Heart left ventricle (tissue), 16 donors: ENCODE data around the gene RCHY1. TPM values are rescaled to one million over a fixed set of nuclear protein-coding genes. Genes with fewer than 3 reads are reported as not detected.
A peak's percentile ranks its signal among the peaks of the same experiment; 100 is the strongest.
"Not testable (repeated sequence)": the region's sequence is repeated elsewhere in the genome, so short reads cannot be mapped to it uniquely, and the experiment has no call there.

Source experiments
- ATAC-seq, 4 donors: fragments of 200-7000 bp; cut with Tn5 transposase; one replicate each; pipeline ENCODE4 v1.9.1; 2020 to 2022; ENCODE audit warnings: moderate library complexity in 4 of 4, mild to moderate bottlenecking in 3 of 4, moderate number of reproducible peaks in 1 of 4
- DNase-seq, 5 donors: peaks; one replicate each; pipeline ENCODE4 v3.0.0-alpha.2; 2020
- H3K27ac ChIP-seq, 12 donors: fragments of 200-600 bp; sonication (generic) in 4 of 12; one replicate each; pipeline versions ENCODE4 v1.5.0 to v1.8.0; 2016 to 2022; ENCODE audit warnings: mild to moderate bottlenecking in 2 of 12
- H3K27me3 ChIP-seq, 9 donors: fragments of 200-600 bp; sonication (generic) in 2 of 9; one replicate each; pipeline versions ENCODE4 v1.5.1 to v1.8.0; 2016 to 2022; ENCODE audit warnings: mild to moderate bottlenecking in 3 of 9
- H3K36me3 ChIP-seq, 9 donors: fragments of 200-600 bp; sonication (generic) in 2 of 9; one replicate each; pipeline versions ENCODE4 v1.5.0 to v1.8.0; 2018 to 2022; ENCODE audit warnings: mild to moderate bottlenecking in 2 of 9
- H3K4me1 ChIP-seq, 12 donors: fragments of 200-600 bp; sonication (generic) in 4 of 12; one replicate each; pipeline versions ENCODE4 v1.5.0 to v1.8.0; 2016 to 2022; ENCODE audit warnings: mild to moderate bottlenecking in 3 of 12
- H3K4me3 ChIP-seq, 12 donors: fragments of 200-600 bp; sonication (generic) in 4 of 12; one replicate each; pipeline versions ENCODE4 v1.5.0 to v1.8.0; 2017 to 2022; ENCODE audit warnings: mild to moderate bottlenecking in 9 of 12, moderate library complexity in 4 of 12
- H3K9me3 ChIP-seq, 12 donors: fragments of 200-600 bp; sonication (generic) in 4 of 12; one replicate each; pipeline versions ENCODE4 v1.5.0 to v1.8.0; 2016 to 2022; ENCODE audit warnings: mild to moderate bottlenecking in 1 of 12
- POLR2A ChIP-seq, 2 donors: fragments of 450-650 bp; IDR thresholded peaks; one replicate each; pipeline ENCODE4 v1.6.1; 2017; ENCODE audit warnings: antibody characterized with exemption in 2 of 2, mild to moderate bottlenecking in 2 of 2, moderate library complexity in 2 of 2
- WGBS, 4 donors: extraction: QIAGEN DNeasy Blood & Tissue Kit in 2 of 4; methylation state at CpG; one replicate each; pipeline versions ENCODE4 v1.1.5 to v1.1.7; 2013 to 2018; 5-methylcytosine and 5-hydroxymethylcytosine counted together
- intact Hi-C, 10 donors: fragments of 100-400 bp; cut with DNase I; formaldehyde crosslinking; loops; one replicate each; pipeline versions ENCODE4 v1.11.1 to v1.14.2; 2022
- polyA plus RNA-seq, 2 donors: library from polyadenylated mRNA; stranded (reverse); fragments of 200-250 nt; gene quantifications; one replicate each; pipeline ENCODE4 v1.2.3, GENCODE V29; 2013
- total RNA-seq, 9 donors: library from RNA; depleted of rRNA in 2 of 9; stranded (reverse); fragments of >200 nt in 2 of 9; fragmentation: NEBNext Ultra II Directional in 3 of 9; extraction: Animal tissue kit (Norgen Biotek cat#: 25700) in 3 of 9; gene quantifications; one replicate each; pipeline versions ENCODE4 v1.1.0 to v1.2.4, GENCODE V29; 2016 to 2023
- TF ChIP-seq, protein P1 (sequence below), 12 donors: fragments of 200-600 bp; sonication (generic) in 4 of 12; IDR thresholded peaks; one replicate each; pipeline versions ENCODE4 v1.5.0 to v1.8.0; 2018 to 2022; ENCODE audit warnings: antibody characterized with exemption in 12 of 12, mild to moderate bottlenecking in 5 of 12
- donor health status: ischemic (EF 13 %, LVEDD 7.1; RV severe dilation, severe dysfunction).
- donor health status: healthy with polysubstance abuse.
- donor health status: DM: no; HTN: yes; CAD: no.
- donor health status: DM: no; HTN: no; CAD: no.
- donor health status: ischemic (EF 25% LVEDD 6.9; RV normal size, moderate dysfunction).
- donor health status: ischemic (EF 25% LVEDD 5.7; RV mildly dilated, moderate dysfunction).
- donor health status: healthy.
- donor health status: DM: yes; HTN: yes; CAD: no.
- donor health status: ischemic (EF 35%, LVEDD 5.7; RV mildly dilated, moderate dysfunction).
- donor health status: nonischemic (EF 11% LVEDD 7.7; RV severe dilation, severe dysfunction).
- donor health status: DM: yes; HTN: yes; CAD: no.
- donor health status: PGD.
- donor health status: ischemic (EF 29% LVEDD 5.4; RV normal size, mild dysfunction).
- donor health status: nonischemic (EF 23%, LVEDD 6.1; RV moderate dilation, normal function).

RCHY1 gene
- total and polyA plus RNA-seq, 11 donors = 17.7 to 54.1 (median 38.4) TPM

DNA sequence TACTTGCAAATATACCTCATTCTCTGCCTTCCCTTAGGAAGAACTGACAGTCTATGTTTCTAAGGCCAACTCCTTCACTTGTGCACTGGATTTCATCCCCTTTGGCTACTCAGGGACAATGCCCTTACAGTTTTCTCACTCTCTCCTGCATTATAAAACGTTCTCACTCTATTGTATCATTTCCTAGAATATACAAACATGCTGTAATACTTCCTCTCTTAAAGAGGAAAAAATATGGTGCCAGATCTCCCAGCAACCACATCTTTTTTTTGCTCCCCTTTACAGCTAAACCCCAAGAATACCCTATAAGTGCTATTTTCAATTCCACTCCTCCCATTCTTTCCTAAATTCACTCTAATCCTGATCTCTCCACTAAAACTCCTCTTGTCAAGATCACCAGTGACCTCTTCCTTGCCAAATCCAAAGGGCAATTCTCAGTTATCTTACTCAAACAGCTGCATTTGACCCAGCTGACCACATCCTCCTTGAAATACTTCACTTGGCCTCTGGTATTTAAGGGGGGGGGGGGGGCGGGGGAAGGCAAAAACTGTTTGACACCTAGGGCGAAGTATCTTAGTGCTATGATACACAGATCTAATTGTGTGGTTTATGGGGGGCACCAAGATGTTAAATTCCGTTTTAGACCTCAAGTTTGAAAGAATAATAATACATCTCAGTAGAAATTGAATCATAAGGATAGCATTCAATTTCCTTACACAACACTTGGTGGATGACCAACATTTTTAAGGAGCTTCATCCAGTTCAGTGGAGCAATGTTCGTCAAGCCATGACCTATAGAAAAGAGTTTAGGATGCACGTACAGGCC lies 1.6 kb downstream of the RCHY1 start:
- Histone ChIP-seq H3K36me3 (peaks cover 0 to 28% (median 22%) of the 10 kb centered on the region in 9 donors), H3K4me1 (peaks cover 0 to 65% (median 41%) of the 10 kb centered on the region in 12 donors), H3K9me3 (no peaks in the 10 kb centered on the region), H3K27ac (peak overlapping the region in 10 of 12 donors; percentile 84 to 99 (median 97)), H3K27me3 (no peaks in the 10 kb centered on the region), H3K4me3 (peak overlapping the region in 11 of 12 donors; percentile 45 to 88 (median 79))
- 23 to 42% (median 31%) methylated on average over 6 of the region's 6 CpGs for WGBS, 4 donors
- TF ChIP-seq, protein P1, sequence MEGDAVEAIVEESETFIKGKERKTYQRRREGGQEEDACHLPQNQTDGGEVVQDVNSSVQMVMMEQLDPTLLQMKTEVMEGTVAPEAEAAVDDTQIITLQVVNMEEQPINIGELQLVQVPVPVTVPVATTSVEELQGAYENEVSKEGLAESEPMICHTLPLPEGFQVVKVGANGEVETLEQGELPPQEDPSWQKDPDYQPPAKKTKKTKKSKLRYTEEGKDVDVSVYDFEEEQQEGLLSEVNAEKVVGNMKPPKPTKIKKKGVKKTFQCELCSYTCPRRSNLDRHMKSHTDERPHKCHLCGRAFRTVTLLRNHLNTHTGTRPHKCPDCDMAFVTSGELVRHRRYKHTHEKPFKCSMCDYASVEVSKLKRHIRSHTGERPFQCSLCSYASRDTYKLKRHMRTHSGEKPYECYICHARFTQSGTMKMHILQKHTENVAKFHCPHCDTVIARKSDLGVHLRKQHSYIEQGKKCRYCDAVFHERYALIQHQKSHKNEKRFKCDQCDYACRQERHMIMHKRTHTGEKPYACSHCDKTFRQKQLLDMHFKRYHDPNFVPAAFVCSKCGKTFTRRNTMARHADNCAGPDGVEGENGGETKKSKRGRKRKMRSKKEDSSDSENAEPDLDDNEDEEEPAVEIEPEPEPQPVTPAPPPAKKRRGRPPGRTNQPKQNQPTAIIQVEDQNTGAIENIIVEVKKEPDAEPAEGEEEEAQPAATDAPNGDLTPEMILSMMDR (IDR thresholded peaks at IDR 0.05) = no peak
- no peak for TF ChIP-seq POLR2A (IDR thresholded peaks at IDR 0.05)
- intact Hi-C loops = loop anchor here in 2 of 10 donors (5.0 to 10.0 kb wide), 4 partner anchors 160 to 580 kb away; partner anchors contain the start of genes G3BP2 (in 2 of the 2) and PARM1 (in 2 of the 2)
- DNase-seq (no peak), ATAC-seq (no peak)

DNA sequence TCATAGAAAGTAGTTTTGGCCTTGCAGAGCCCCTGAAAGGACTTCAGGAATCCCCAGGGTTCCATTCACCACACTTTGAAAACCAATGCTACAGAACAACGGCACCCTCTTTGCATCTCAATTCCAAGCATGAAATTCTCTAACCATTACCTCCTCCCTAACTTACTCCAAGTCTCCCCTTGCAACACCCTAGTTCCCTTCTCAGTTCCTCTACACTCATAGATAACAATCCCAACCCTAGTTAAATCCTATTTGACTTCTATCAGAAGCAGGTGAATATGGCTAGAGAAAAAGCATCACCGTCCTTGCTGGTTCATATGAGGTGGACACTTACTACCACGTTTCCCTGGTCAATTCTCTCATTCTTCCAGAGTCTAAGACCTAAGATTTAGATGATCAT lies 2.4 kb downstream of the RCHY1 start:
- DNase-seq (no peak), ATAC-seq (no peak)
- peaks cover 0 to 28% (median 22%) of the 10 kb centered on the region in 9 donors for H3K36me3 ChIP-seq
- TF ChIP-seq POLR2A (IDR thresholded peaks at IDR 0.05) = no peak
- 40 to 52% (median 45%) methylated on average over 3 of the region's 3 CpGs for WGBS, 4 donors
- peaks cover 0 to 65% (median 41%) of the 10 kb centered on the region in 12 donors for H3K4me1 ChIP-seq
- peak overlapping the region in 6 of 12 donors; percentile 54 to 99 (median 97) for H3K27ac ChIP-seq
- H3K4me3 ChIP-seq = peak overlapping the region in 8 of 12 donors; percentile 67 to 88 (median 80)
- intact Hi-C loops = loop anchor here in 2 of 10 donors (5.0 to 10.0 kb wide), 4 partner anchors 160 to 580 kb away; partner anchors contain the start of genes G3BP2 (in 2 of the 2) and PARM1 (in 2 of the 2)
- H3K27me3 ChIP-seq = no peaks in the 10 kb centered on the region
- H3K9me3 ChIP-seq = no peaks in the 10 kb centered on the region

DNA sequence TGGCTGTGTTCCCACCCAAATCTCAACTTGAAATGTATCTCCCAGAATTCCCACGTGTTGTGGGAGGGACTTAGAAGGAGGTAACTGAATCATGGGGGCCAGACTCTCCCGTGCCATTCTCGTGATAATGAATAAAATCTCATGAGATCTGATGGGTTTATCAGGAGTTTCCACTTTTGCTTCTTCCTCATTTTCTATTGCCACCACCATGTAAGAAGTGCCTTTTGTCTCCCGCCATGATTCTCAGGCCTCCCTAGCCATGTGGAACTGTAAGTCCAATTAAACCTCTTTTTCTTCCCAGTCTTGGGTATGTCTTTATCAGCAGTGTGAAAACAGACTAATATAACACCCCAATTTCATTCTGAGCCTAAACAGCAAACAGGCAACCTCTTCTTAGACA lies 4.6 kb downstream of the RCHY1 start:
- H3K27ac ChIP-seq, DNase-seq, intact Hi-C loops, H3K9me3 ChIP-seq, H3K4me3 ChIP-seq, H3K27me3 ChIP-seq, ATAC-seq: not testable (repeated sequence)
- 54 to 70% (median 66%) methylated on average over 4 of the region's 4 CpGs for WGBS, 4 donors
- peaks cover 0 to 49% (median 27%) of the 10 kb centered on the region in 12 donors for H3K4me1 ChIP-seq
- peaks cover 0 to 44% (median 37%) of the 10 kb centered on the region in 9 donors for H3K36me3 ChIP-seq

DNA sequence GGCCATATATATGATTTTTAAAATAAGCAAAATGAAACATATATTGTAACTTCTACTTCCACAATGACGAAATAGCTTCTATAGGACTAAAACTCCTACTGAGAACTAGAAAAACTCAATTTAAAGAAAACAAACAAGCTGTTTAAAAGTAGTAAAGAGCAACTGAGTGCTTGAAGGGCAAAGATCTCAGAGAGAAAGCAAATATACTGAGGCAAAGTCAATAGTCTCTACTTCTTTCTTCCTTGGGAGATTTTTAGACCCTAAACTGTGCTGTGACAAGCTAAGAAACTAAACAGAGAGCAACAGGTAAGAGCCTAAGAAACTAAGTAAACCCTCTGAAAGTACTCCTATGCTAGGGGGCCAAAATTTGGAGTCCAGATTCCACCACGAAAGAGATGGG lies 8.6 kb downstream of the RCHY1 start:
- 79 to 96% (median 91%) methylated on average over 2 of the region's 2 CpGs for WGBS, 4 donors
- H3K27ac ChIP-seq = no peak overlapping the region
- intact Hi-C loops = no loop called here
- H3K4me1 ChIP-seq = peaks cover 0 to 20% (median 6%) of the 10 kb centered on the region in 12 donors
- no peak for DNase-seq
- no peak overlapping the region for H3K4me3 ChIP-seq
- H3K9me3 ChIP-seq = no peaks in the 10 kb centered on the region
- no peaks in the 10 kb centered on the region for H3K27me3 ChIP-seq
- no peak for ATAC-seq
- no peak for TF ChIP-seq POLR2A (IDR thresholded peaks at IDR 0.05)
- TF ChIP-seq, protein P1 (IDR thresholded peaks at IDR 0.05) = no peak
- H3K36me3 ChIP-seq = peaks cover 0 to 83% (median 71%) of the 10 kb centered on the region in 9 donors

DNA sequence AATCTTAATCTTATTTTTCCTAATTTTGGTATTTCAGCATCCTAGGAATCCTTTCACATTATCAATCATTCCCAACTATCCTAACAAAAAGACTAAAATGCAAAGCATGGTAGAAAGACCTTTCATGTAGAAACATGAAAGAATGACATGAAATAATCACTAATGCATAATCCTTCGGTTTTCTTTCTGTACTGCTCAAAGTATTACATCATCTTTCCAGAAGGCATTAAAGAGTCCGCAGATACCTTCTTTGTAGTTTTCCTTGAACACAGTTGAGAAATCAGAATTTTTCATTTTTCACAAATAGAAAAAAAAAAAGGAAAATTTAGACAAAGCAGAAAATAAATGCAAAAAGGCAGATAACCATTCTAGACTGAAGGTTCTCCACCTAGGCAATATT lies 11.5 kb downstream of the RCHY1 start:
- H3K9me3 ChIP-seq = peaks cover 0 to 14% (median 0%) of the 10 kb centered on the region in 12 donors
- H3K4me3 ChIP-seq = no peak overlapping the region
- WGBS, 4 donors = 95 to 99% (median 98%) methylated on average over 2 of the region's 2 CpGs
- intact Hi-C loops = no loop called here
- ATAC-seq (no peak), DNase-seq (no peak)
- peaks cover 0 to 92% (median 73%) of the 10 kb centered on the region in 9 donors for H3K36me3 ChIP-seq
- no peaks in the 10 kb centered on the region for H3K27me3 ChIP-seq
- TF ChIP-seq, protein P1 (IDR thresholded peaks at IDR 0.05) = no peak
- TF ChIP-seq POLR2A (IDR thresholded peaks at IDR 0.05) = no peak
- no peaks in the 10 kb centered on the region for H3K4me1 ChIP-seq
- H3K27ac ChIP-seq = no peak overlapping the region
